ENCODE measurements around the gene LRP8.

The LRP8 gene

DNA sequence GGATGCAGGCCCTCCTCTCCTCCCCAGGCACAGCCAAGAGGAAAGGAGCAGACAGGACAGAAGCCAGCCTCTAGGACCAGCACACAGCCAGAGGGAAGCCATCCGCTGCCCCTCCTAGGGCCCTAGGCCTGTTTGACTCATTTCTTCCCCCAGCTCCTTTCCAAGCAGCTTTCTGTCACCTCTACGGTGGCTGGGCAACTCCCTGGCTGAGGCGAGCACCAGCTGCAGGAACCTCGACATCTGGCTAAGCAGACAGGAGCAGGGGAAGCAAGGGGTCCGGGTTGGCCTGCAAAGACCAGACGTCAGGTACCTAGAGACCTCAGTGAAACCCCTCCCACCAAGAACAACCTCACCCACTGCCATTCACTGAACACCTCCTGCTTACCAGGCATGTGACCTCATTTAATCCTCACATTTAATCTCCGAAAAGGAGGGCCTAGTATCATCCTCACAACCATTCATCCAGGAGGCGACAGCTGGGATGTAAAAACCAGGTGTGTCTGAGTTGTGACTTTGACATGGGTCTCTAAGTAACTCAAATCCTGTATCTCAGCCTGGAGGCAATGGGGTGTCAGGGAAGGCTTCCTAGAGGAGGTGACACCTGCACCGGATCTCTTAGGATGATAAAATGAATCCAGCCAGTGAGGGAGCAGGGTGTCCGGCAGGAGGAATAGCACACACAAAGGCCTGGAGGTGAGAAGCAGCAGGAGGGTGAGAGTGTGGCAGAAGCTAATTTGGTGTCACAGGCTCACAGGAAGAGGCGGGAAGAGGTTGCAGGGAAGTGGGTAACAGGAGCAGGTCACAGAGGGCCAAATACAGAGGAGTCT, 5.9 kb downstream of the LRP8 start:
- DNase-seq (ENCODE audit: low spot score) = no peak

DNA sequence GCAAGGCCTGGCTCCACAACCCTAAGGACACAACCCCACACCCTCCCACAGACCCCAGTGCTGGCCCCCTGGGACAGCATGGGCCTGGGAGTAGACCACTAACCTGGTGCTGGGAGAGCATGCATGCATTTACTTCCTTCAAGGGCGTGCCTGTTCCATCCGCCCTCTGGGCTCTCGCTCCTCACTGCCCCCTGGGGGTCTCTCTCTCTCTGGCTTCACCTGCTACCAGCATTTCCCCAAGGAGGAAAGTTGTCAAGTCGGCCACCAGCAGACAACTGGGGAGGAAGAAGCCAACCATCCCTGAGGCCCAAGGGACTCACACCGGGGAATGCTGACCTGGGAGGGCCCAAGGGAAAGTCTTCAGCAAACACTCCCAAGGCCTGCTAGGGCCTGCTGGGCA, 6.5 kb downstream of the LRP8 start:
- DNase-seq (ENCODE audit: low spot score) = no peak

DNA sequence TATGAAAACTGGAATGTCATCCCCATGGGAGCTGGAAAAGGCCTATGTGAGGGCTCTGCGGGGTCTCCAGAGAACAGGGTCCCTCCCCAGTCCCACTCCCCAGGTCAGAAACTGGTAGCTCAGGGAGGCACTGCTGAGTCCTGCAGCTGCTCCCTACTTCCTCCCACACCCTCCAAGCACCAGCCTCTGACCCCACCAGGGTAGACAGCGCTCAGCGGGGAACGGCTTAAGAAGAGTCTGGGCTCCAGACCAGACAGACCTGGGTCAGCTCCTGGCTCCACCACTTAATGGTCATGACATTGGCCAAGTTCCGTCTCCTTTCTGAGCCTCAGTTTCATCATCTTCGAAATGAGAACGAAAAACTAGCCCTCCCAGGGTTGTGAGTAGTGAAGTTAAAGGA, 7.2 kb downstream of the LRP8 start:
- no peak for DNase-seq (ENCODE audit: low spot score)

DNA sequence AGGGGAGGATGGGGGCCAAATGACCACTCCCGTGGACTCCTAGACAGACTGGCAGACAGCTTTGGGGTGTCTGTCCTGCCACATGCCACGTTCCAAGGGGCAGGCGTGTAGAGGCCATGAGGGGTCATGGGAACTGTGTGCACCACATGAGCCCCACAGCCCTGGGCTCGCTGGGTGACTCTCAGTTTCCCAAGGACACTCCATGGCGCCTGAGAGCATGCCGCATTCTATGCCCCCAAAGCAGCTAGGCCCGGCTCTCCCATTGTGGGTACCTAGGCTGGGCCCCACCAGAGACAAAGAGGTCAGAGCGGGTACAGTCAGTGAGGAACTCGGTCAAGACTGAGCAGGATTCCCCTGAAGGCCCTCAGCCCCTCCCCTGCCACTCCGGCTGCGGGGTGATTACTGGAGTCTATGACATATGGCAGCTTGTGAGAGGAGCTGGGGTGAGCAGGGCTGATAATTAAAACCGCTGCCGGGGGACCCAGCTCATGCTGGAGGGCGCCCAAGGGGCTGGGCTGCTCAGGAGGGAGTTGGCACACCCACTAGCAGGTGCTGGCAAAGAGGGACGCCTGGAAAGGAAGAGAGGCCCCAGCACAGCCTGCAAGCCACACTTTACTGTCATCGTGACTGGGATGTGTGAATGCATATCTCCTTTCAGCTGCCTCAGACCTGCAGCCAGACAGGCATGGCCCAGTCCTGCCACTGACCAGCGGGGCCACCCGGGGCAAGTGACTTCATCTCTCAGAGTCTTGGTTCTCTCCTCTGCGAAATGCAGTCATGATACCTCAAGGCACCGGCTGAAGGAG, 8.4 kb downstream of the LRP8 start:
- no peak for DNase-seq (ENCODE audit: low spot score)

DNA sequence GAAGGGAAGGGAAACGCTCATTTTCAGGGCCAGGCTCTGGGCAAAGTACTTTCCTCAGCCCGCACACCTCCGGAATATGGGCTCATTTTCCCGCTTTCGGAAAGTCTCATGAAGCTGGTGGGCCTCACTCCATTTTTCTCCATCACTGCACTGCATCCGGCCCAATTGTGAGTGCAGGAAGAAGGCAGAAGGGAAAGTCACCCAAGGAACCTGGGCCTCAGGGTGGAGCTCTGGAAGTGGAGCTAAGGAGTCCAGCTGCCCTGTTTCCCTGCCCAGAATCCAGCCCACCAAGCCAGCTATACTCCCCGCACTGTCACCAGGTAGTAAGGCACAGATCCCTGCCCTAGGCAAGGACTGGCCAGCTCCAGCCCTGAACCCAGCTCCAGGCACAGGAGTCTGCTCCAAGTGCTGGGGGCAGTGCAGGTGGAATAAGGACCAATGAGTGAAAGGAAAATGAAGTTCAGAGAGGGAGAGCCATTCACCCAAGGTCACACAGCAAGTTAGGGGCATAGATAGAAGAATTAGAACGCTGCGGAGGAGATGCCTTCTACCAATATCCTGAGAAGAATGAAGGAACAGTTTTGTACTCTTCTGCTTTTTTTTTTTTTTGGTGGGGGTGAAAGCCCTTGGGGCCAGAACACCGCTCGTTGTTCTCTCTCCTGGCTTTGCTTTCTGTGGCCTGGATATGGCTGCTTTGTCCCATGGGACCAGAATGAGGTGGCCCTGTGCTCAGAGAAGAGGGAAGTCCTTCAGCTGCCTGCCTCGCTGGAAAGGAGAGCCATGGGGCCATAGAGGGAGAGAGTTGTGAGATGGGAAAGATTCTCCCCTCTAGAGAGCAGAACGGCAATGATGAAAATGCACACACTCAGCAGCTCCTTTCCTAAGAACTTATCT, 10.0 kb downstream of the LRP8 start:
- no peak for DNase-seq (ENCODE audit: low spot score)

DNA sequence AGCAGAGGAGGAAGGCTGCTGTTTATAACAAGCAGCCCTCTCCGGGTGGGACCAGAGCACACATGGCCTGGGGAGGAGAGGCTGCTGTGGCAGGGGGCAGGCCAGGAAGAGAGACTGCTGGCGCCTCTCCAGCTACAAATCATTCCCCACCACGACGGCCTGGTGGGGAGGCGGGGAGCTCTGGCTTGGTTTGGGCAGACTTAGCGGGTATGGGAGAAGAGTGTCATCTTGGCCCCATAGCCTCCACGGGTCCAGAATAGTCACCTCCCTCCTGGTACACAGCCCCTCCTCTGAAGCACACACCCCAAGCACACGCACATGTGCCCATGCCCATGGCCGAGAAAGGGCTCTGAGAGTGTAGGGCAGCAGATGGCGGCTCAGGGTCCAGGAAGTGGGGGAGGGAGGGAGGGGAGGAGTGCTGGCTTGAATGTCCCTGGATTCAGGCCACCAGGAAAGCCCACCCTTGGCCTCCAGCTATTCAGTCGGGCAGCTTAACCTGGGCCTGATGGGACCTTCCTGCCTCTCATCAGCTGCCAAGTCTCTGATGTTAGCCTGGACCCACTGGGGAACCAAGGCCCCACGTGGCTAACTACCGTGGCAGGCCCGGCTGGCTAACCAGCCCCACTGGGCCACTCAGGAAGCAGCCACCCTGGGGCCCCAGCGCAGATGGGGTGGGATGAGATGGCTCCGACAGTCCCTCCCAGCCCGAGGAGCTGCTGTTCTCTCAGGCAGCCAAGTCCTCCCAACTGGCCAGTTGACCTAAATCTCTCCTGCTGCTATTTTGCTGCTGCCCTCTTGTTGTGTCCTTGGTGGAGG, 10.9 kb downstream of the LRP8 start:
- no peak for DNase-seq (ENCODE audit: low spot score)

DNA sequence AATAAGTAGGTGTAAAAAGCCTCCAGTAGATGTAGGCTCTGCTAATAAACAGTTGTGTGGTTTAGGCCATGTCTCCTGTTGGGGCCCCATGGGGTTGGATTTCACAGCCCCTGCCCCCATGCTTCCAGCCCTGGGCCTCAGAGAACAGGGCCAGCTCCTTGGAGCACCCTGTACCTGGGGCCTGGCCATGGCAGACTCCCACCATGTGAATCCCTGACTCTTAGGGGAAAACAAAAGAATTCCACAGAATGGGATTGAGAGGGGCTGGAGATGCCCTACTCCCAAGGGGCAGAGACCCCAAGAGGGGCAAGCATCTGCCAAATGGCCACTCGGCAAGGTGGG, 11.5 kb downstream of the LRP8 start:
- DNase-seq (ENCODE audit: low spot score) = no peak

DNA sequence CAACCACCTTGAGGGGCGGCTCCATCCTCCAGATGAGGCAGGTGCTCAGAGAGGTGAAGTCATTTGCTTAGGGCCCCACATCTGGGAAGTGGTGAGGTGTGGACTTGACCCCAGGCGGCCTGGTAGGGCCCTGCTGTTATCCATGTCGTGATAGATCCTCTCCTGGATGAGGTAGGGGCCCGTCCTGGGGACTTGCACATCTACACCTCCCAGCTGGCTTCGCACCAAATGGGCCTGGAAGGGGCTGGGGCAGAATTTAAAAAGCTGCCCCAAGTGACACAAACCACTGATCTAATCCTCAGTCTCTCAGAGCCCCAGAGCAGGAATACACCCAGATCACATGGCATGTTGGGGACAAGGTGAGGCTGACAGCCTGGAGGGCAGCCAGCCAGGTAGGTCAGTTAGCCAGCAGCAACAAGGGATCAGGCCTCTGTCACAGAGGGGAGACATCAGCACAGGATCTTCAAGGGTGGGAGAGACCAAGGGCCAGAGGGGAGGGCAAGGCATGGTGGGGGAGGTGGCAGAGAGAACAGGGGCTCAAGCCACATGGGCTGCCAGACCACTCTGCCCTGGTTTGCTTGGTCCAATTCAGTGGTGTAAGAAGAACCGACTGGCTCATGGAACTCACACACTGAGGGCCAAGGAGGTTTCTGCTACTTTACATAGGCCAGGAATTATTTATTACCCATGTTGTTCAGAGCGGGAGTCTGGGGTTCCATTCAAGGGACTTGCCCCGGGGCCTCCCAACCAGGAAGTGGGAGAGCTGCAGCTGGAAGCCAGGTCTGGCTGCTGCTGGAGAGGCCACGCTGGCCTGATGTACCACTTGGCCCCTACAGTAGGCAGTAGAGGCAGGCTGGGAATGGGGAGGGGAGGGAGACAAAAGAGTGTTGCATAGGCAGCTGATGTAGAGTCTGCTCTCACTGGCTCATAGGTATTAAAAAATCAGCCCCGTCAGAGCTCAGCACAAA, 12.1 kb downstream of the LRP8 start:
- no peak for DNase-seq (ENCODE audit: low spot score)

DNA sequence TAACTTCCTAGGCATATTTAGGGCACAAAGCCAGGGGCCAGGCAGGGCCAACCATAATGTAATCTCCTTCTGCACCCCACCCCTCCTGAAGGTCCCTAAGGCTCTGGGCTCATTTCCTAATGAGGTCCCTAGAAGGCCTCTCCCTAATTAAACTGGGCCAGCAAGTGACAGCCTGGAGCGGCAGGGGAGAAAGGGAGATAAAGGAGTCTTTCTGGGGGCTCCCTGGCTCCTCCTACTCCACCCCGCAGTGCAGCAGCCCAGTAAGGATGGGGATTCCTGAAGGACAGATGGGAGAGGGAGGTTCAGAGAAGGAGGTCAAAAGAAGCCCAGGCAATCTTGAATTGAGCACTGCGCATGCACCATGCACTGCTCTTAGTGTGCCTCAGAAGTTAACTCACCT, 12.8 kb downstream of the LRP8 start:
- DNase-seq (ENCODE audit: low spot score) = no peak

DNA sequence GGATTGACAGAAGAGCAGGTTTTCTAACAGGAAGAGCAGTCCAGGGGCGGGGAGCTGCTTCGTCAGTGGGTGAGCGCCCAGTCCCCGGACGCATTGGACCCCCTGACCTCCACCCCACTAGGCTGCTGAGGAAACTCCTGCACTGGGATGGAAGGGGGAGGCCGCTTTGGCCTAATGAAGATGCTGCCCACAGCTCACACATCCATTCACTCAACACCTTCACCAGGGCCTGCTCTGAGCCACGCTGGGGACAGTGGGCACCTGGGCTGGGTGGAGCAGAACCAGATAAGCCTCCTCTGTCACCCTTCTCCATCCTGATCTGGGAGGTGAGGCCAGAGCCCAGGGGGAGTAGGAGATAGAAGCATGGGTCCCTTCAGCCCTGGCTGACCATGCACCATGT, 13.3 kb downstream of the LRP8 start:
- DNase-seq (ENCODE audit: low spot score) = no peak

DNA sequence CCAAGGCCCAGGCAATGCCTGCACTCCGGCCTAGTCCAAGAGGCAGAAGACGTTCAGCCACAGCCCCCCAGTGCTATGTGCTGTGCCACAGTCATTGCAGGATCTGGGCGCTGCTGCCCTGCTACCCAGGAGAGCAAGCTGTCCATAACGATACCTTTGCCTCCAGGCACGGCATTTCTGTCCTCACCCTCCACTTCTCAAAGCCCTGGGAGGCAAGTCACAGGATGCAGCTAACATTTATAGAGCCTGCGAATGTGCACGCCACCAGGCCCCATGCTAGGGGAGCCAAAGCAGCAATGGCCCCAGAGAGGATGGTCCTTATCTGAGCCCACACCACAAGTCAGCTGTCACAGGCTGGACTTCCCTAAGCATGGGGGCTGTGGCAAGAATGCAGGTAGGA, 13.8 kb downstream of the LRP8 start:
- no peak for DNase-seq (ENCODE audit: low spot score)

DNA sequence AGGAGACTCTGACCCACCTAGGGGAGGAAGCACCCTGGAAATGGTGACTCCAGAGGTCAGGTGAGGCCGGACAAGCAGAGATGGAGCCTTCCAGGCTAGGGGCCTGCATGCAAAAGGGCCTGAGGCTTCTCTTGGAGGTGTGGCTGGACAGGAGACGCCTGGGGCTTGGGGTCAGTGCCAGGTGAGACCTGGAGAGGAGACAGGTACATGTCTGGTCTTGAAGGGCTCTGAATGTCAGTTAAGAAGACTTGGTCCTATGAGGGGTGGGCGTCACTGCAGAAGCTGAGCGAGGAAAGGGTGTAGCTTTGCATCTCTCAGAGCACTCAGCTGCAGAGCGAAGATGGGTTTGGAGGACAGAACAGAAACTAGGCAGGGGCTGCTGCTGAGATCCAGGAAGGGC, 14.3 kb downstream of the LRP8 start:
- no peak for DNase-seq (ENCODE audit: low spot score)

DNA sequence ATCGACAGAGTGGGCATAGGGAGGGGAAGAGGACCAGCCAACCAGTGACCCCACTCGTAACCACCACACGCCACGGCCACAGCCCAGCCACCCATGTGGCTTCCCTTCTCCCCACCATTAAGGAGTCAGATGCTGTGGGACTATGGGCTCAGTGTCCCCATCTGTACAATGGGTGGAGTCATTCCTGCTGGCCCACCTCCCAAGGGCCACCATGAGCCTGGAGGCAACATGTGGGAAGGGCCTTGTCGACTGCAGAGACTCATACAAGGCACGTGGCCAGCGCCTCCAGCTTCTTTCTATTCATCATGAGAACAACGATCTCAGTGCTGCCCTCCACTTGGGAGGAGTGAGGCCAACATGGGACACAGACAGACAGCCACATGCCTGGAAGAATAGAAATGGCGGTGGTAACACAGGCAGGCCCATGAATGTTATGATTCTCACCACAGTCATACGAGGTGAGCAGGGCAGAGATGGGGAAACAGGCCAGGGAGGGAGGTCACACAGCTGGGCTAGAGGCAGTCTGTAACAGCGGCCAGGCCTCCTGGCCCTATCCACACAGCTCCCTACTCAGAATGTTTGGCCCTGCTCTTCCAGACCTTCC, 16.1 kb downstream of the LRP8 start:
- DNase-seq (ENCODE audit: low spot score) = no peak

DNA sequence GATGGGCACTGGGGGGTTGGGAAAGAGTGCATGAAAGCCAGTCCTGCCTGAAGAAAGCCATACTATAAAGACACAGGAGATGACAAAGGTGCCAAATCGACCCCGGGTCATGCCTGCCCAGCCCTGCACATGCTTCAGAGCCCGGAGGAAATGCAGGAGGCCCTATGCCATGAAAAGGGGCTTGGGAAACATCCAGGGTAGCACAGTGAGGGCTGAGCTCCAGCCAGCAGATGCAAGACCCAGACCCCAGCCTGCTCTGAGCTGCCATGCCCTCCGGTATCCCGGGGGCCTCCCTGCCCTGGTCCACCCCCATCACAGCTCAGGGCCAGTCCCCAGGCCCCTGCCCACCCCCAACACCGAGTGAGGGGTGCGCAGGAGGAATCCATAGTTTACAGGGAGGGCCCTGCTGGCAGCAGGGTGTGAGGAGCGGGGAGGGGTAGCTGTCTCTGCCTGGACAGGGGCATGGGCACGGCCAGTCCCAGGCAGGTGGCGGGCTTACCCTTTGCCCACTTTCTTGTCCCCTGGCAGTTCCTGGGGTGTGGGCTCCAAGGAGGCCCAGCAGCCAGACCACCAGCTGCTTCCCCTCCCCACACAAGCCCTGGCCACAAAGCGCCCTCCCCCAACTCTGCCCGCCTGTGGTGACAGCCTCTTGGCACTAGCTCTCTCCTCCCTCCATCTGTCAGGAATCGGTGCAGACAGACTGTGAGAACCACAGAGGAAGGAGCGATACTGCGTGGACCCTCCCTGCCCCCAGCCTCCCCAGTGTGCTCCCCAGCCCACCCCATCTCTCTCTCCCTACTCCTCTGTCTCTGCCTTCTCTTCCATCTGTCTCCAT, 16.8 kb downstream of the LRP8 start:
- DNase-seq (ENCODE audit: low spot score) = no peak

DNA sequence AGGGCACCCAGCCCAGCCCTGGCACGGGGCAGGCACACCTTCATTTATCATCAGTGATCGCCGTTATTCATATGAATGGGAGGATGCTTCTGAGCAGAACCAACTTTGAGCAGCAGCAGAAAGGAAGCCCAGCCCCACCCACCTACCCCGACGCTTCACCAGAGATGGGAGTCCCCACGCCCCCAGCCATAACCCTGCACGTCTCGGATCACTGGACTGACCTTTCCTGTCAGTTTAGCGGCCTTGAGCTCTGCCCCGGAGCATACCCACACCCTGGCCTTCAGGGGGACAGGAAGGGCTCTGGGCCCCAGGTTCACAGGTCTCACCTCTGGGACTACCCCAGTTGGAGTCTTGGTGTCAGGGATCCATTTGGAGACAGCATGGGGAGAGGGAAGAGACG, 18.1 kb downstream of the LRP8 start:
- DNase-seq (ENCODE audit: low spot score) = no peak

DNA sequence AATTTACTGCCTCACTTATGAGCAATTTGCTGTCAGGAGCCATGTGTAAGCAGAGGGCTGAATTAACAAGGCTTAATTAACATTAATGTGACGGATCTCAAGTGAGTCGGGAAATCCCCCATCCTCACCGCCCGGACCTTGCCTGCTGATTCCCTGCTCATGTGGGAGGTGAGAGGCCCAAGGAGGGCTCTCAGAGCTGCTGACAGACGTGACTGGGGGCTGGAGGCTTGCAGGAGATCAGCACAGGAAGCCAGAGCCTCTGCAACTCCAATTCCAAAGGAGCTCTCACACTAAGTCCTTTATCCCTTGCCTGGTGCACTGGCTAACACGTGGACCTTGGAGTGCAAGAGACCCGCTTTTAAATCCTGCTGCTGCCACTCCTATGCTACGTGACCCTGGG, 19.4 kb downstream of the LRP8 start:
- no peak for DNase-seq (ENCODE audit: low spot score)

DNA sequence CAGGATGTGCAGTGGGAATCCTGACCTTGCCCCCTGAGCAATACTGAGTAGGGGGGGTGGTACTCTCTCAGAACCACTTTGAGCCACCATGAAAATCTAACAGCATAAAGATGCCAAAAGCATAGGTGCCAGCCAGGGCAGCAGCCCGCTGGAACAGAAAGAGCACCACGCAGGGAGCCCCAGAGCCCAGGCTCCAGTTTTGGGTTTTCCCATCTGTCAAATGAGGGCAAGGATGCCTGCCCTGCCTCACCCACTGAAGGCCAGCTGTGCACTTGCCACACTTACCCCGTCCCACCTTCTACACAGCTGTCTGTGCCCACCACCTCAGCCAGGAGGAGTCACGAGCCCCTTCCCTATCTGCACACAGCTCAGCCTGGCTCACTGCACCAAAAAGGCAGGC, 20.8 kb downstream of the LRP8 start:
- no peak for DNase-seq (ENCODE audit: low spot score)

DNA sequence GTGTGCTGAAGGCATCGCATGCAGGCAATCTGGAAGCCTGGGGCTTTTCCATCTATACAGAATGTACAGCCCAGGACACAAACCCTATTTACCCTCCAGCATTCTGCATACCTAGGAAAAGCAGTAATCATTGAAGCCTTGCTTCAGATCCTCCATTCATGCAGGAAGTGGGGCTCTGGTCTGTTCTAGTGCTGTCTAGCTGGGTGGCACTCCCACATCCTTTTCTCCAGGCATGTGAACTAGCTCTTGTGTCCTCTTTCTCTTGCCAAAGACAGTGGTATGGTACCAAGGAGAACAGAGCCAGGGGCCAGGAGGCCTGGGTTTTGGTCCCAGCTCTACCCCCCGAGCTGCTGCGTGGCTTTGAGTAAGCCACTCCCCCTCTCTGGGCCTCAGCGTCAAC, 21.7 kb downstream of the LRP8 start:
- DNase-seq (ENCODE audit: low spot score) = no peak

DNA sequence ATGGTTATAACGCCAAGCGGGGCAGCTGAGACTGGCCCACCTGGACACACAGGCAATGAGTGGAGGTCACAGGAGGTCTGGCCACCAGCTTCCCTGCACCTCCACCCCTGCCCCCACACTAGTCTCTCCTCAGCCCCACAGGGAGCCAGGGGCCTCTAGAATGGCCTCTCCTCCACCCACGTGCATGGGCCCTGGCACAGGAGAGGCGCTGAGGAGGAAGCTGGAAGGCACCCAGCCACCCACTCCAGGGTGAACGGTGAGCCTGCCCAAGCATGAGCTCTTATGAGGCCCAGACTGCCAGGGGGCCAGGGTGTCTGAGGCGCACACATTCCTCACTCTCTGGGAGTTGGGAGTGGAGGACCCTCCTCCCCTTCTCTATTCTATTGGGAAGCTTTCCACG, 22.2 kb downstream of the LRP8 start:
- no peak for DNase-seq (ENCODE audit: low spot score)
